Measurements from ENCODE around the gene ZNF205. TPM values are rescaled to one million over a fixed set of nuclear protein-coding genes. Genes with fewer than 3 reads are reported as not detected.
A peak's percentile ranks its signal among the peaks of the same experiment; 100 is the strongest.

ZNF205 gene
- total and polyA plus RNA-seq, 4 experiments from 2014 or later: 0.20 TPM; not detected in 3

GRCh38 chr16:3150346-3151218 lies 38.2 kb downstream of the ZNF205 start:
- Histone ChIP-seq H3K9me3 (ENCODE audit: control insufficient read depth in 1 of 2, low read length in 2 of 2) (peaks cover 0 to 6% of the 10 kb centered on the region in 2 donors), H3K27ac (ENCODE audit: low read depth, low read length) (peak overlapping the region; percentile 64), H3K4me3 (ENCODE audit: low read length in 2 of 2) (peak overlapping the region; percentile 77 to 92), H3K4me1 (ENCODE audit: insufficient read depth, low read length) (peaks cover 27% of the 10 kb centered on the region), H3K36me3 (ENCODE audit: insufficient read depth, low read length) (no peaks in the 10 kb centered on the region), H3K27me3 (ENCODE audit: insufficient read depth, low read length) (no peaks in the 10 kb centered on the region)
- Mint-ChIP-seq H3K9me3 (peaks cover 2 to 36% (median 24%) of the 10 kb centered on the region in 8 donors), H3K27me3 (peaks cover 3 to 8% of the 10 kb centered on the region in 2 donors), H3K4me1 (peaks cover 22 to 47% (median 26%) of the 10 kb centered on the region in 4 donors), H3K36me3 (peaks cover 0 to 26% of the 10 kb centered on the region in 2 donors), H3K4me3 (peak overlapping the region; percentile 87 to 96 (median 91)), H3K27ac (peak overlapping the region; percentile 87 to 100 (median 95))
- CTCF ChIA-PET (ENCODE audit: partially characterized antibody): interaction anchor here (0.9 to 4.5 kb wide), 18 partner anchors 8 to 567 kb away, joined by 3 to 44 read pairs (median 5); partner anchors contain the start of genes CLUAP1, TRAP1 and ZNF213
- intact Hi-C loops (cut with micrococcal nuclease): loop anchor here (1.0 to 10.0 kb wide), 6 partner anchors 8 to 354 kb away; partner anchors contain the start of genes CLUAP1 and ZNF263
- POLR2A ChIA-PET (ENCODE audit: partially characterized antibody): interaction anchor here (0.7 to 6.5 kb wide), 35 partner anchors 9 to 358 kb away, joined by 3 to 123 read pairs (median 6); partner anchors contain the start of genes CLUAP1, HCFC1R1, IL32 and MMP25
- peak; percentile 96 to 99 (median 97) for DNase-seq

- intact Hi-C loops (cut with micrococcal nuclease): loop anchor here (10.0 kb wide), 2 partner anchors 303 to 353 kb away; partner anchors contain the start of gene CLUAP1
- peaks cover 22 to 47% (median 27%) of the 10 kb centered on the region in 4 donors for H3K4me1 Mint-ChIP-seq
- ChIA-PET POLR2A (ENCODE audit: partially characterized antibody) (interaction anchor here (0.8 to 6.5 kb wide), 12 partner anchors 16 to 384 kb away, joined by 3 to 123 read pairs (median 4); partner anchors contain the start of genes IL32, ZNF174, ZNF213 and ZNF263), CTCF (ENCODE audit: partially characterized antibody) (interaction anchor here (1.4 to 2.6 kb wide), 2 partner anchors 14 to 16 kb away, joined by 5 to 15 read pairs; no protein-coding TSS in a partner anchor)
- Histone ChIP-seq H3K4me1 (ENCODE audit: insufficient read depth, low read length) (peaks cover 27% of the 10 kb centered on the region), H3K4me3 (ENCODE audit: low read length in 2 of 2) (peak overlapping the region; percentile 50 to 54), H3K9me3 (ENCODE audit: control insufficient read depth in 1 of 2, low read length in 2 of 2) (peaks cover 0 to 6% of the 10 kb centered on the region in 2 donors), H3K27me3 (ENCODE audit: insufficient read depth, low read length) (no peaks in the 10 kb centered on the region), H3K36me3 (ENCODE audit: insufficient read depth, low read length) (no peaks in the 10 kb centered on the region), H3K27ac (ENCODE audit: low read depth, low read length) (peak overlapping the region; percentile 41)
- H3K36me3 Mint-ChIP-seq: peaks cover 0 to 26% of the 10 kb centered on the region in 2 donors
- DNase-seq: peak in 4 of 5 donors; percentile 43 to 55 (median 46)
- H3K27ac Mint-ChIP-seq: peak overlapping the region; percentile 89 to 100 (median 96)
- peaks cover 2 to 44% (median 24%) of the 10 kb centered on the region in 8 donors for H3K9me3 Mint-ChIP-seq
- peaks cover 3 to 8% of the 10 kb centered on the region in 2 donors for H3K27me3 Mint-ChIP-seq
- H3K4me3 Mint-ChIP-seq: peak overlapping the region; percentile 85 to 92 (median 87)
Observed at GRCh38 chr16:3152027-3152276, 39.6 kb downstream of the ZNF205 start.

GRCh38 chr16:3152277-3152990 lies 40.0 kb downstream of the ZNF205 start:
- H3K4me1 Mint-ChIP-seq: peaks cover 25 to 52% (median 31%) of the 10 kb centered on the region in 4 donors
- H3K27me3 Mint-ChIP-seq: peaks cover 3 to 8% of the 10 kb centered on the region in 2 donors
- H3K9me3 Mint-ChIP-seq: peaks cover 2 to 46% (median 28%) of the 10 kb centered on the region in 8 donors
- Histone ChIP-seq H3K36me3 (ENCODE audit: insufficient read depth, low read length) (no peaks in the 10 kb centered on the region), H3K27ac (ENCODE audit: low read depth, low read length) (peak overlapping the region; percentile 41), H3K4me3 (ENCODE audit: low read length in 2 of 2) (peak overlapping the region; percentile 50 to 54), H3K4me1 (ENCODE audit: insufficient read depth, low read length) (peaks cover 32% of the 10 kb centered on the region), H3K9me3 (ENCODE audit: control insufficient read depth in 1 of 2, low read length in 2 of 2) (peaks cover 0 to 6% of the 10 kb centered on the region in 2 donors), H3K27me3 (ENCODE audit: insufficient read depth, low read length) (no peaks in the 10 kb centered on the region)
- peak overlapping the region; percentile 89 to 100 (median 96) for H3K27ac Mint-ChIP-seq
- DNase-seq: peak; percentile 74 to 85 (median 75)
- peaks cover 0 to 28% of the 10 kb centered on the region in 2 donors for H3K36me3 Mint-ChIP-seq
- CTCF ChIA-PET (ENCODE audit: partially characterized antibody): interaction anchor here (1.4 to 2.6 kb wide), 2 partner anchors 13 to 16 kb away, joined by 5 to 15 read pairs; no protein-coding TSS in a partner anchor
- H3K4me3 Mint-ChIP-seq: peak overlapping the region; percentile 85 to 92 (median 87)
- POLR2A ChIA-PET (ENCODE audit: partially characterized antibody): interaction anchor here (0.6 to 6.5 kb wide), 14 partner anchors 16 to 383 kb away, joined by 3 to 123 read pairs (median 4); partner anchors contain the start of genes IL32, OR1F1, ZNF174 and ZNF213
- intact Hi-C loops (cut with micrococcal nuclease): loop anchor here (10.0 kb wide), 2 partner anchors 302 to 352 kb away; partner anchors contain the start of gene CLUAP1

GRCh38 chr16:3152991-3153368 lies 40.6 kb downstream of the ZNF205 start:
- CTCF ChIA-PET (ENCODE audit: partially characterized antibody): interaction anchor here (1.4 kb wide), 1 partner anchor 13 kb away, joined by 5 read pairs; no protein-coding TSS in a partner anchor
- DNase-seq: no peak
- Mint-ChIP-seq H3K4me1 (peaks cover 30 to 57% (median 36%) of the 10 kb centered on the region in 4 donors), H3K27me3 (peaks cover 3 to 8% of the 10 kb centered on the region in 2 donors), H3K27ac (peak overlapping the region; percentile 89 to 100 (median 96)), H3K9me3 (peaks cover 2 to 49% (median 28%) of the 10 kb centered on the region in 8 donors), H3K4me3 (peak overlapping the region; percentile 85 to 92 (median 87)), H3K36me3 (peaks cover 0 to 33% of the 10 kb centered on the region in 2 donors)
- intact Hi-C loops (cut with micrococcal nuclease): loop anchor here (10.0 kb wide), 2 partner anchors 302 to 352 kb away; partner anchors contain the start of gene CLUAP1
- Histone ChIP-seq H3K27me3 (ENCODE audit: insufficient read depth, low read length) (no peaks in the 10 kb centered on the region), H3K4me3 (ENCODE audit: low read length in 2 of 2) (no peak overlapping the region), H3K4me1 (ENCODE audit: insufficient read depth, low read length) (peaks cover 37% of the 10 kb centered on the region), H3K27ac (ENCODE audit: low read depth, low read length) (no peak overlapping the region), H3K36me3 (ENCODE audit: insufficient read depth, low read length) (no peaks in the 10 kb centered on the region), H3K9me3 (ENCODE audit: control insufficient read depth in 1 of 2, low read length in 2 of 2) (peaks cover 0 to 6% of the 10 kb centered on the region in 2 donors)
- POLR2A ChIA-PET (ENCODE audit: partially characterized antibody): interaction anchor here (0.8 to 6.5 kb wide), 9 partner anchors 17 to 248 kb away, joined by 3 to 123 read pairs (median 5); partner anchors contain the start of genes IL32, ZNF174, ZNF213 and ZNF263

- H3K9me3 Mint-ChIP-seq: peaks cover 2 to 61% (median 28%) of the 10 kb centered on the region in 8 donors
- intact Hi-C loops (cut with micrococcal nuclease): loop anchor here (10.0 kb wide), 2 partner anchors 300 to 350 kb away; partner anchors contain the start of gene CLUAP1
- H3K4me1 ChIP-seq (ENCODE audit: insufficient read depth, low read length): peaks cover 40% of the 10 kb centered on the region
- H3K4me3 ChIP-seq (ENCODE audit: low read length in 2 of 2): no peak overlapping the region
- H3K27ac ChIP-seq (ENCODE audit: low read depth, low read length): no peak overlapping the region
- CTCF ChIA-PET (ENCODE audit: partially characterized antibody): no interaction called here
- peaks cover 0 to 40% of the 10 kb centered on the region in 2 donors for H3K36me3 Mint-ChIP-seq
- POLR2A ChIA-PET (ENCODE audit: partially characterized antibody): interaction anchor here (1.3 kb wide), 1 partner anchor 150 kb away, joined by 3 read pairs; the partner anchor contains the start of genes TIGD7 and ZNF75A
- no peaks in the 10 kb centered on the region for H3K27me3 ChIP-seq (ENCODE audit: insufficient read depth, low read length)
- peak overlapping the region in 1 of 8 donors; percentile 39 for H3K4me3 Mint-ChIP-seq
- DNase-seq: no peak
- peaks cover 28 to 59% (median 40%) of the 10 kb centered on the region in 4 donors for H3K4me1 Mint-ChIP-seq
- no peaks in the 10 kb centered on the region for H3K36me3 ChIP-seq (ENCODE audit: insufficient read depth, low read length)
- H3K27me3 Mint-ChIP-seq: peaks cover 3 to 10% of the 10 kb centered on the region in 2 donors
- H3K27ac Mint-ChIP-seq: peak overlapping the region in 2 of 7 donors; percentile 68 to 100
- H3K9me3 ChIP-seq (ENCODE audit: control insufficient read depth in 1 of 2, low read length in 2 of 2): peaks cover 0 to 6% of the 10 kb centered on the region in 2 donors
Observed at GRCh38 chr16:3155181-3155580, 42.8 kb downstream of the ZNF205 start.

GRCh38 chr16:3155972-3156371 lies 43.6 kb downstream of the ZNF205 start:
- Histone ChIP-seq H3K27ac (ENCODE audit: low read depth, low read length) (no peak overlapping the region), H3K27me3 (ENCODE audit: insufficient read depth, low read length) (no peaks in the 10 kb centered on the region), H3K4me1 (ENCODE audit: insufficient read depth, low read length) (peaks cover 36% of the 10 kb centered on the region), H3K9me3 (ENCODE audit: control insufficient read depth in 1 of 2, low read length in 2 of 2) (peaks cover 0 to 6% of the 10 kb centered on the region in 2 donors), H3K36me3 (ENCODE audit: insufficient read depth, low read length) (no peaks in the 10 kb centered on the region), H3K4me3 (ENCODE audit: low read length in 2 of 2) (no peak overlapping the region)
- Mint-ChIP-seq H3K27me3 (peaks cover 3 to 5% of the 10 kb centered on the region in 2 donors), H3K36me3 (peaks cover 0 to 34% of the 10 kb centered on the region in 2 donors), H3K9me3 (peaks cover 2 to 55% (median 28%) of the 10 kb centered on the region in 8 donors), H3K4me1 (peaks cover 24 to 51% (median 36%) of the 10 kb centered on the region in 4 donors), H3K27ac (peak overlapping the region in 1 of 7 donors; percentile 100), H3K4me3 (peak overlapping the region in 1 of 8 donors; percentile 39)
- POLR2A ChIA-PET (ENCODE audit: partially characterized antibody): interaction anchor here (1.3 kb wide), 1 partner anchor 149 kb away, joined by 3 read pairs; the partner anchor contains the start of genes TIGD7 and ZNF75A
- no peak for DNase-seq
- CTCF ChIA-PET (ENCODE audit: partially characterized antibody): no interaction called here
- intact Hi-C loops (cut with micrococcal nuclease): loop anchor here (10.0 kb wide), 2 partner anchors 299 to 349 kb away; partner anchors contain the start of gene CLUAP1

All from CD4-positive, alpha-beta memory T cell (primary cell).